C4-2B (cell line): ENCODE results near the gene MPP2.

Experiments
- H3K27ac ChIP-seq: fragments of 450-650 bp; 2 replicates; pipeline ENCODE4 v1.5.1; 2017
- CTCF ChIP-seq: fragments of 450-650 bp; conservative IDR thresholded peaks from 2 replicates; pipeline ENCODE4 v1.5.1; 2017; ENCODE audit warnings: mild to moderate bottlenecking
- ZFX ChIP-seq: fragments of 450-650 bp; IDR thresholded peaks from 2 replicates; pipeline ENCODE4 v1.6.1; 2017

Gene MPP2, protein sequence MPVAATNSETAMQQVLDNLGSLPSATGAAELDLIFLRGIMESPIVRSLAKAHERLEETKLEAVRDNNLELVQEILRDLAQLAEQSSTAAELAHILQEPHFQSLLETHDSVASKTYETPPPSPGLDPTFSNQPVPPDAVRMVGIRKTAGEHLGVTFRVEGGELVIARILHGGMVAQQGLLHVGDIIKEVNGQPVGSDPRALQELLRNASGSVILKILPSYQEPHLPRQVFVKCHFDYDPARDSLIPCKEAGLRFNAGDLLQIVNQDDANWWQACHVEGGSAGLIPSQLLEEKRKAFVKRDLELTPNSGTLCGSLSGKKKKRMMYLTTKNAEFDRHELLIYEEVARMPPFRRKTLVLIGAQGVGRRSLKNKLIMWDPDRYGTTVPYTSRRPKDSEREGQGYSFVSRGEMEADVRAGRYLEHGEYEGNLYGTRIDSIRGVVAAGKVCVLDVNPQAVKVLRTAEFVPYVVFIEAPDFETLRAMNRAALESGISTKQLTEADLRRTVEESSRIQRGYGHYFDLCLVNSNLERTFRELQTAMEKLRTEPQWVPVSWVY

DNA sequence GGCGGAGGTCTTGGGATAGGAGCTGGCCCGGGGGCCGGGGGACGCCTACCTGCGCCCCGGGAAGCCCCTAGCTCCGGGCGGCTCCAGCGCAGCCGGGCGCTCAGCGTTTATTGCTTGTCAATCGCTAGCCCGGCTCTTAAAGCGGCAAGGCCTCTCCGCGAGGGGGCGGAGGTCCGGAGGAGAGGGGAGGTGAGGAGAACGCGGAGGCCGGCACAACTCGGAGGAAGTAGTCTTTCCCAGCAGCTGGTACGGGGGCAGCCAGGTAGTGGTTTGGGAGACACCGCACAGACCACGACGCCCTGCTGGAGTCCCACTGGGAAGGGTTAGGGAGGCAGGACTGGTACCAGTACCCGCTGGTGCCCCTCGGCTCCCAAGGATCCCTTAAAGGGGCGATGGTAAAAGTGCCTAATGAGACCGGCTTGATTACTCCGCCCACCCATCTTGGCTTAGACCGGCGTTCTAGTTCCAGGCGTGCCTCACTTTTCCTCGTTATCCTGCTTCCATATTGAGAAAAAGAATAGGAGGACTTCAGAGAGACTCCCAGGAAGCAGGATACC, at the start of gene MPP2:
Gene MPP2 (minus strand): TSS at position 112 of the 557 bp plus-strand sequence. CDS start 3,076 bp downstream, outside the sequence.
- TF ChIP-seq CTCF = no peak
- TF ChIP-seq ZFX = no peak
- H3K27ac ChIP-seq = no peak within 1 kb of the TSS

- TF ChIP-seq CTCF = no peak
- TF ChIP-seq ZFX = no peak
- H3K27ac ChIP-seq = no peak overlapping the region
These were observed 48.9 kb upstream of the MPP2 start for GRCh38 chr17:43956222-43956621.

- no peak for TF ChIP-seq ZFX
- TF ChIP-seq CTCF = no peak
- H3K27ac ChIP-seq = no peak within 1 kb of the TSS
These were observed 46.4 kb upstream of the MPP2 start, which contains the start of gene PYY for GRCh38 chr17:43953746-43954145. PYY (minus strand) TSS chr17:43953940; CDS start chr17:43953483, 457 bp downstream.

DNA sequence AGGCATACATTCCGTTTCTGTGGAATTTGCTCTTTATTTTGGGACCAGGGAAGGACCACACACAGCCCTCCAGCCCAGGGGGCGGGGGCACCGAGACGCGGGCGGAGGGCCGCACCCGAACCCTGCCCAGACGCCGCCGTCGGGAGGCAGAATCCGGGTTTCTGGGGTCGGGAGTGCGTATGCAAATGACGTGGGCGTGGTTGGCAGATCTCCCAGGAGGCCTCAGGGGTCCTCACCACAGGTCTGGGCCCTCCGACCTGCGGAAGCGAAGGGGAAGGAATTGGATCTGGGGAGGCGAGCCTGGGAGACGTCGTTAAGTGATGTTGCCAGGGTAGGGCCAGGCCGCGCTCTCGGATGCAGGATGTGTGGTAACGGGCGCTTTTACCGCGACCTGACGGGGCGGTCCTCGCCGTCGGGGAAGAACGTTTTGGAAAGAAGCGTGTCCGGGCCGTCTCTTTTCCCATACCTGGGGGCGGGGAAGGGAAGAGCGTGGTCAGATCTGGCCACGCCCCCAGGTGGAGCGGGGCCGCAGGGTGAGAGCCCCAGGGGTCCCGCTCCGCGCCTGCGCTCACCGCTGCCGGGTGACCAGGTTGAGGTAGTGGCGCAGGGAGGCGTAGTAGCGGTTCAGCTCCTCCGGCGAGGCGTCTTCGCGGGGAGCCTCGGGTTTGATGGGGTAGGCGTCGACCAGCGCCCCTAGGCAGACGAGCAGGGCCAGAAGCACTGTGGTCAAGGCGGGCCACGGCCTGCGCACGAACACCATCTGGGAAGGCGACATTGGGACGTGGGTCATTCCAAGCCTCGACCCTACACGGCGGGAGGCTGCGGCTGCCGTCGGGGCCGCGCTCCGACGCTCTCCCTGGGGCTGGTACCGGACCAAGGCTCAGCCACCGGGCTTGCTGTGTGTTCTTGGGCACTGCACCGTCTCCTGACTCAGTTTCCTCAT, 45.7 kb upstream of the MPP2 start:
- no peak for TF ChIP-seq CTCF
- TF ChIP-seq ZFX = no peak
- no peak overlapping the region for H3K27ac ChIP-seq

DNA sequence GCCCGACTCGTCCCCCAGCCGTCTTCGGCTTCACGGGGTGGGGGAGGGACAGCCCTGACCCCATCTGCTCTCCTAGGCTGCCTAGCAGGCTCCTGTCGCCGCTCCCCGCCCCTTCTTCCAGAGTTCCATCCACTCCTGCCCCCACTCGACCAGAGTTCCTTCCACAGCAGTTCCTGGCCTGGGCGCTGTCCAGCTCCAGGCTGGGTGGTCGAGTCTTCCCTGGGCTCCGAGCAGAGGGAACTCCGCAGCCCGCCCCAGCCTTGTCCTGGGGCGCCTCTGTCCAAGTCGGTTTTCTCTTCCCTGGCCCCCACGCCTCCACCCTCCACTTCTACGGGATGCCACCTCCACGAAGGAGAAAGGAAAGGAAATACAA, 45.0 kb upstream of the MPP2 start:
- TF ChIP-seq CTCF = no peak
- TF ChIP-seq ZFX = no peak
- no peak overlapping the region for H3K27ac ChIP-seq

DNA sequence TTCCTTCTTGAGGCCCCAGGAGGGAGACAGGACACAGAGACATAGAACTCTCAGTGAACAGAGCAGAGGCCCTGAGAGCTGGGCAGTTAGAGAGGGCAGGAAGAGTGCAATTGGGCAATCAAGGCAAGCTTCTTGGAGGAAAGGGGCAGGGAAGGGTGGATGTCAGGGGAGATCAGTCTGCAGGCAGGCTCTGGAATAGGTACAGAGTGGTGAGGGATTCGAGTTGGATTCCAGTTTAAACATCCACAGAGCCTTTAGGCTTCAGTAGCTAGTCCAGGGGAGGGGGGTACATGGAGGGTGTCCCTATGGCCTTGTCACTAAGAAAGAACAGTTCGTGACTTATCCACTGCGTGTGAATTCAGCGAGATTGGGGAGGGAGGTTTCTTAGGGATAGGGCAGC, 44.4 kb upstream of the MPP2 start:
- TF ChIP-seq ZFX (no peak), CTCF (no peak)
- no peak overlapping the region for H3K27ac ChIP-seq
